Measurements from ENCODE around the gene EFCC1. TPM values are rescaled to one million over a fixed set of nuclear protein-coding genes. Genes with fewer than 3 reads are reported as not detected.
"Not testable (repeated sequence)": the region's sequence is repeated elsewhere in the genome, so short reads cannot be mapped to it uniquely, and the experiment has no call there.

EFCC1 gene
- polyA plus RNA-seq, 2 of the 4 experiments (the other 2 are of a cell fraction): 0.04 TPM; not detected in 1

GRCh38 chr3:129065720-129066073, 64.6 kb downstream of the EFCC1 start:
- TF ChIP-seq HOXB13 (CRISPR knock-in tag; IDR thresholded peaks at IDR 0.05; ENCODE audit: low read depth): no peak
- no peak for TF ChIP-seq PBX3 (IDR thresholded peaks at IDR 0.05)
- ATAC-seq (no peak), FAIRE-seq (no peak), DNase-seq (ENCODE audit: low read depth in 1 of 2, low spot score in 1 of 2) (no peak)
- 53% methylated on average over 4 of the region's 4 CpGs for WGBS (ENCODE audit: missing lambda C conversion rate)
- CTCF ChIA-PET: interaction anchor here (2.6 to 3.1 kb wide), 2 partner anchors 13 to 96 kb away, joined by 10 to 19 read pairs; no protein-coding TSS in a partner anchor
- POLR2A ChIA-PET: no interaction called here
- H3K4me3 ChIP-seq: no peak overlapping the region
- no peaks in the 10 kb centered on the region for H3K4me1 ChIP-seq
- H3K27ac ChIP-seq: no peak overlapping the region
- no peak overlapping the region for H3K4me2 ChIP-seq
- no peaks in the 10 kb centered on the region for H3K9me3 ChIP-seq

DNA sequence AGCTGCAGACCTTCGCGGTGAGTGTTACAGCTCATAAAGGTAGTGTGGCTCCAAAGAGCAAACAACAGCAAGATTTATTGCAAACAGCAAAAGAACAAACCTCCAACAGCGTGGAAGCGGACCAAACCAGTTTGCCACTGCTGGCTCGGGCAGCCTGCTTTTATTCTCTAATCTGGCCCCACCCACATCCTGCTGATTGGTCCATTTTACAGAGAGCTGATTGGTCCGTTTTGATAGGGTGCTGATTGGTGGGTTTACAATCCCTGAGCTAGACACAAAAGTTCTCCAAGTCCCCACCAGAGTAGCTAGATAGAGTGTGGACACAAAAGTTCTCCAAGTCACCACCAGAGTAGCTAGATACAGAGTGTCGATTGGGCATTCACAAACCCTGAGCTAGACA, 66.6 kb downstream of the EFCC1 start:
- WGBS (ENCODE audit: missing lambda C conversion rate): 67% methylated on average over 7 of the region's 7 CpGs
- H3K4me3 ChIP-seq; H3K9me3 ChIP-seq; ATAC-seq; POLR2A ChIA-PET; DNase-seq (ENCODE audit: low read depth in 1 of 2, low spot score in 1 of 2); H3K27ac ChIP-seq; H3K4me2 ChIP-seq; H3K4me1 ChIP-seq; FAIRE-seq: not testable (repeated sequence)
- CTCF ChIA-PET: interaction anchor here (0.6 to 3.1 kb wide), 4 partner anchors 15 to 249 kb away, joined by 3 to 19 read pairs (median 3); no protein-coding TSS in a partner anchor

- no peak for ATAC-seq
- no peak overlapping the region for H3K27ac ChIP-seq
- ChIA-PET POLR2A (no interaction called here), CTCF (interaction anchor here (0.7 to 2.6 kb wide), 6 partner anchors 10 to 248 kb away, joined by 3 to 16 read pairs (median 4); no protein-coding TSS in a partner anchor)
- no peaks in the 10 kb centered on the region for H3K4me1 ChIP-seq
- DNase-seq (ENCODE audit: low read depth in 1 of 2, low spot score in 1 of 2): no peak
- H3K9me3 ChIP-seq: no peaks in the 10 kb centered on the region
- 90% methylated on average over 11 of the region's 44 CpGs for WGBS (ENCODE audit: missing lambda C conversion rate)
- no peak for FAIRE-seq
- H3K4me2 ChIP-seq: no peak overlapping the region
- TF ChIP-seq ESRRA (IDR thresholded peaks at IDR 0.05; ENCODE audit: borderline replicate concordance, low read length): no peak
- TF ChIP-seq, protein P1, sequence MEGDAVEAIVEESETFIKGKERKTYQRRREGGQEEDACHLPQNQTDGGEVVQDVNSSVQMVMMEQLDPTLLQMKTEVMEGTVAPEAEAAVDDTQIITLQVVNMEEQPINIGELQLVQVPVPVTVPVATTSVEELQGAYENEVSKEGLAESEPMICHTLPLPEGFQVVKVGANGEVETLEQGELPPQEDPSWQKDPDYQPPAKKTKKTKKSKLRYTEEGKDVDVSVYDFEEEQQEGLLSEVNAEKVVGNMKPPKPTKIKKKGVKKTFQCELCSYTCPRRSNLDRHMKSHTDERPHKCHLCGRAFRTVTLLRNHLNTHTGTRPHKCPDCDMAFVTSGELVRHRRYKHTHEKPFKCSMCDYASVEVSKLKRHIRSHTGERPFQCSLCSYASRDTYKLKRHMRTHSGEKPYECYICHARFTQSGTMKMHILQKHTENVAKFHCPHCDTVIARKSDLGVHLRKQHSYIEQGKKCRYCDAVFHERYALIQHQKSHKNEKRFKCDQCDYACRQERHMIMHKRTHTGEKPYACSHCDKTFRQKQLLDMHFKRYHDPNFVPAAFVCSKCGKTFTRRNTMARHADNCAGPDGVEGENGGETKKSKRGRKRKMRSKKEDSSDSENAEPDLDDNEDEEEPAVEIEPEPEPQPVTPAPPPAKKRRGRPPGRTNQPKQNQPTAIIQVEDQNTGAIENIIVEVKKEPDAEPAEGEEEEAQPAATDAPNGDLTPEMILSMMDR (IDR thresholded peaks at IDR 0.05): no peak
- no peak for TF ChIP-seq CBX2 (IDR thresholded peaks at IDR 0.05; ENCODE audit: borderline replicate concordance, low read depth)
- no peak for TF ChIP-seq ZNF302 (CRISPR knock-in tag; IDR thresholded peaks at IDR 0.05)
- TF ChIP-seq TFCP2L1 (CRISPR knock-in tag; IDR thresholded peaks at IDR 0.05): no peak
- TF ChIP-seq, protein P2, sequence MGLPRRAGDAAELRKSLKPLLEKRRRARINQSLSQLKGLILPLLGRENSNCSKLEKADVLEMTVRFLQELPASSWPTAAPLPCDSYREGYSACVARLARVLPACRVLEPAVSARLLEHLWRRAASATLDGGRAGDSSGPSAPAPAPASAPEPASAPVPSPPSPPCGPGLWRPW (IDR thresholded peaks at IDR 0.05): no peak
- TF ChIP-seq, protein P3, sequence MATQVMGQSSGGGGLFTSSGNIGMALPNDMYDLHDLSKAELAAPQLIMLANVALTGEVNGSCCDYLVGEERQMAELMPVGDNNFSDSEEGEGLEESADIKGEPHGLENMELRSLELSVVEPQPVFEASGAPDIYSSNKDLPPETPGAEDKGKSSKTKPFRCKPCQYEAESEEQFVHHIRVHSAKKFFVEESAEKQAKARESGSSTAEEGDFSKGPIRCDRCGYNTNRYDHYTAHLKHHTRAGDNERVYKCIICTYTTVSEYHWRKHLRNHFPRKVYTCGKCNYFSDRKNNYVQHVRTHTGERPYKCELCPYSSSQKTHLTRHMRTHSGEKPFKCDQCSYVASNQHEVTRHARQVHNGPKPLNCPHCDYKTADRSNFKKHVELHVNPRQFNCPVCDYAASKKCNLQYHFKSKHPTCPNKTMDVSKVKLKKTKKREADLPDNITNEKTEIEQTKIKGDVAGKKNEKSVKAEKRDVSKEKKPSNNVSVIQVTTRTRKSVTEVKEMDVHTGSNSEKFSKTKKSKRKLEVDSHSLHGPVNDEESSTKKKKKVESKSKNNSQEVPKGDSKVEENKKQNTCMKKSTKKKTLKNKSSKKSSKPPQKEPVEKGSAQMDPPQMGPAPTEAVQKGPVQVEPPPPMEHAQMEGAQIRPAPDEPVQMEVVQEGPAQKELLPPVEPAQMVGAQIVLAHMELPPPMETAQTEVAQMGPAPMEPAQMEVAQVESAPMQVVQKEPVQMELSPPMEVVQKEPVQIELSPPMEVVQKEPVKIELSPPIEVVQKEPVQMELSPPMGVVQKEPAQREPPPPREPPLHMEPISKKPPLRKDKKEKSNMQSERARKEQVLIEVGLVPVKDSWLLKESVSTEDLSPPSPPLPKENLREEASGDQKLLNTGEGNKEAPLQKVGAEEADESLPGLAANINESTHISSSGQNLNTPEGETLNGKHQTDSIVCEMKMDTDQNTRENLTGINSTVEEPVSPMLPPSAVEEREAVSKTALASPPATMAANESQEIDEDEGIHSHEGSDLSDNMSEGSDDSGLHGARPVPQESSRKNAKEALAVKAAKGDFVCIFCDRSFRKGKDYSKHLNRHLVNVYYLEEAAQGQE (IDR thresholded peaks at IDR 0.05): no peak
- TF ChIP-seq, protein P4, sequence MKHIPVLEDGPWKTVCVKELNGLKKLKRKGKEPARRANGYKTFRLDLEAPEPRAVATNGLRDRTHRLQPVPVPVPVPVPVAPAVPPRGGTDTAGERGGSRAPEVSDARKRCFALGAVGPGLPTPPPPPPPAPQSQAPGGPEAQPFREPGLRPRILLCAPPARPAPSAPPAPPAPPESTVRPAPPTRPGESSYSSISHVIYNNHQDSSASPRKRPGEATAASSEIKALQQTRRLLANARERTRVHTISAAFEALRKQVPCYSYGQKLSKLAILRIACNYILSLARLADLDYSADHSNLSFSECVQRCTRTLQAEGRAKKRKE (CRISPR knock-in tag; IDR thresholded peaks at IDR 0.05; ENCODE audit: low read depth): no peak
- no peak for TF ChIP-seq NFE2L2 (conservative IDR thresholded peaks at IDR 0.05; ENCODE audit: low read length)
- no peak for TF ChIP-seq ZSCAN20 (CRISPR knock-in tag; IDR thresholded peaks at IDR 0.05)
- no peak for TF ChIP-seq FOSL2 (IDR thresholded peaks at IDR 0.05)
- TF ChIP-seq FOSL2 (CRISPR knock-in tag; IDR thresholded peaks at IDR 0.05): no peak
- TF ChIP-seq HOXB5 (CRISPR knock-in tag; IDR thresholded peaks at IDR 0.05): no peak
- no peak overlapping the region for H3K4me3 ChIP-seq
Measured at GRCh38 chr3:129068291-129068886, 67.3 kb downstream of the EFCC1 start.
